Measurements from ENCODE around the gene GNRH2. TPM values are rescaled to one million over a fixed set of nuclear protein-coding genes. Genes with fewer than 3 reads are reported as not detected.
"Not testable (repeated sequence)": the region's sequence is repeated elsewhere in the genome, so short reads cannot be mapped to it uniquely, and the experiment has no call there.

The GNRH2 gene
- total RNA-seq, 4 donors from 2014 or later: not detected

DNA sequence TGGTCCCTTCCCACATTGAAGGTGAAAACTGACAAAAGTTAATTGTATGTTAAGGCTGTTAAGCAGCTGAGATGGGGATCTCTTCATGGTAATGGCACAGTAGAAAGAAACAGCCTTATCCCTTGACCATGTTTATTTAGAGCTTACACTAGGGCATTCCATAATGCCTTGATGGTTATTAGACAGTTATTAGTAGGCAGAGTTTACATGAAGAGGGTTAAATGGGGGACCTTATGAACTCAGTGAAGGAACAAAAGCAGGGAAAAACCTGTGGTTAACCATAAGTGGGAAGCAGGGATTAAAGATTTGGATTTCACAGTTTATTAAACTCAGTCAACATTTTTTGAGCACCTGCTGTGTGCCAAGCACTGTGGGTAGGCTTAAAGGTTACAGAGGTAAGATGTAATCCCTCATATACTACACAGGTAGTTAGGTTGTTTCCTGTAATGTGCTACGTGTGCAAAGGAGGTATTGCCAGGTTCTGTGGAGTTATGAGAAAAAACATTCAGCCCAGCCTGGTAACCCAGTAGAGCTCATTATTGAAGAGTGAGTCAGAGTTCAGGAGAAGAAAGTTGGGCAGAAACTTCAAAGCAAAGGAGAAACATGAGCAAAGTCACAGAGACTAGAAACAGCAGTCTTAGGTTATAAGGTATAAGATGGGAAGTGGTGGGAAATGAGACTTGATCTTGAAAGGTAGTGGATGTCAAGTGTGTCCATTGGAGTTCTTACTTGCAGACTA, 32.3 kb upstream of the GNRH2 start:
- TF ChIP-seq, protein P1, sequence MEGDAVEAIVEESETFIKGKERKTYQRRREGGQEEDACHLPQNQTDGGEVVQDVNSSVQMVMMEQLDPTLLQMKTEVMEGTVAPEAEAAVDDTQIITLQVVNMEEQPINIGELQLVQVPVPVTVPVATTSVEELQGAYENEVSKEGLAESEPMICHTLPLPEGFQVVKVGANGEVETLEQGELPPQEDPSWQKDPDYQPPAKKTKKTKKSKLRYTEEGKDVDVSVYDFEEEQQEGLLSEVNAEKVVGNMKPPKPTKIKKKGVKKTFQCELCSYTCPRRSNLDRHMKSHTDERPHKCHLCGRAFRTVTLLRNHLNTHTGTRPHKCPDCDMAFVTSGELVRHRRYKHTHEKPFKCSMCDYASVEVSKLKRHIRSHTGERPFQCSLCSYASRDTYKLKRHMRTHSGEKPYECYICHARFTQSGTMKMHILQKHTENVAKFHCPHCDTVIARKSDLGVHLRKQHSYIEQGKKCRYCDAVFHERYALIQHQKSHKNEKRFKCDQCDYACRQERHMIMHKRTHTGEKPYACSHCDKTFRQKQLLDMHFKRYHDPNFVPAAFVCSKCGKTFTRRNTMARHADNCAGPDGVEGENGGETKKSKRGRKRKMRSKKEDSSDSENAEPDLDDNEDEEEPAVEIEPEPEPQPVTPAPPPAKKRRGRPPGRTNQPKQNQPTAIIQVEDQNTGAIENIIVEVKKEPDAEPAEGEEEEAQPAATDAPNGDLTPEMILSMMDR (IDR thresholded peaks at IDR 0.05): no peak
- TF ChIP-seq POLR2A (IDR thresholded peaks at IDR 0.05; ENCODE audit: low read depth): no peak
- no peak for TF ChIP-seq EP300 (IDR thresholded peaks at IDR 0.05)
- no peak for TF ChIP-seq POLR2AphosphoS5 (IDR thresholded peaks at IDR 0.05)
- H3K9me3 ChIP-seq: no peaks in the 10 kb centered on the region
- peaks cover 28 to 98% (median 57%) of the 10 kb centered on the region in 4 donors for H3K36me3 ChIP-seq
- no peaks in the 10 kb centered on the region for H3K4me1 ChIP-seq
- no peak overlapping the region for H3K27ac ChIP-seq (replicated peaks in 1 of 4)
- WGBS: 88% methylated on average over 1 of the region's 1 CpG
- intact Hi-C loops (cut with DNase I): no loop called here
- no peak for DNase-seq (ENCODE audit: extremely low spot score)
- no peaks in the 10 kb centered on the region for H3K27me3 ChIP-seq
- no peak overlapping the region for H3K4me3 ChIP-seq

DNA sequence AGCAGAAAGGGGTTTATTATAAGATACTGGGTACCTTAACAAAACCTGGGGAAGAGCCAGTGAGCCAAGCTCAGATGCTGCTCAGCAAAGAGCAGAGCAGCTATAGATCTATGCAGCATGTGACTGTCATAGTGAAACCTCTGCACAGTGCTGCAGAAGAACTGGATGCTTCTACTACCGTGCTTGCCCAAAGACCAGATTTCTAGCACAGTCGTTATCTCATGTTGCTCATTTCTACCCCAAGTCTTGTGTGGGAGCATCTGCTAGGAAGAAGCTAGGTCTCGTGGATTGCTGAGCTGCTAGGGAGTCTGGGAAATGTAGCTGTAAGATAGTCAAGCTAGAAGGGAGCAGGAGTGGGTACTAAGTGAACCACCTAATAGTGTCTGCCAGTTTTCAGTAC, 31.7 kb upstream of the GNRH2 start:
- no peaks in the 10 kb centered on the region for H3K27me3 ChIP-seq
- intact Hi-C loops (cut with DNase I): no loop called here
- WGBS: 91% methylated on average over 3 of the region's 3 CpGs
- H3K36me3 ChIP-seq: peaks cover 27 to 98% (median 56%) of the 10 kb centered on the region in 4 donors
- TF ChIP-seq, protein P1 (IDR thresholded peaks at IDR 0.05): no peak
- TF ChIP-seq POLR2AphosphoS5 (IDR thresholded peaks at IDR 0.05) (no peak), EP300 (IDR thresholded peaks at IDR 0.05) (no peak), POLR2A (IDR thresholded peaks at IDR 0.05; ENCODE audit: low read depth) (no peak)
- no peak for DNase-seq (ENCODE audit: extremely low spot score)
- no peak overlapping the region for H3K4me3 ChIP-seq
- no peaks in the 10 kb centered on the region for H3K9me3 ChIP-seq
- H3K27ac ChIP-seq (replicated peaks in 1 of 4): no peak overlapping the region
- H3K4me1 ChIP-seq: no peaks in the 10 kb centered on the region

DNA sequence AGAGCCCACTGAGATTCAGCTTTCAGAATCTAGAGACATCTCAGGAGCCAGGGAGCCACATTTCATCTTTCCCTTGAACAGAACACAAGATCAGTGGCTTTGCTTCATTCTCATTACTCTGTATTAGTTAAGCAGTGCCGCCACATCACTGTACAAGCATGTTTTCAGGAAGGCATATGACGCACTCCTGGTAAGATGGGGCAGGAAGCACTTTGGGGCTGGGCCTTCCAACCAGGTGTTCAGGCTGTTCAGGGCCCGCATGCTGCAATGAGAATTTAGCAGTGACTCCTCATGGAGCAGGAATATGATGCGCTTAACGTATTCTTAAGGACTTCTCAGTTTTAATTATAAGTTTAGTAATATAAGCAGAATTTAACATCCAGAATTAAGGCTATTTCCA, 29.7 kb upstream of the GNRH2 start:
- TF ChIP-seq POLR2AphosphoS5 (IDR thresholded peaks at IDR 0.05): no peak

DNA sequence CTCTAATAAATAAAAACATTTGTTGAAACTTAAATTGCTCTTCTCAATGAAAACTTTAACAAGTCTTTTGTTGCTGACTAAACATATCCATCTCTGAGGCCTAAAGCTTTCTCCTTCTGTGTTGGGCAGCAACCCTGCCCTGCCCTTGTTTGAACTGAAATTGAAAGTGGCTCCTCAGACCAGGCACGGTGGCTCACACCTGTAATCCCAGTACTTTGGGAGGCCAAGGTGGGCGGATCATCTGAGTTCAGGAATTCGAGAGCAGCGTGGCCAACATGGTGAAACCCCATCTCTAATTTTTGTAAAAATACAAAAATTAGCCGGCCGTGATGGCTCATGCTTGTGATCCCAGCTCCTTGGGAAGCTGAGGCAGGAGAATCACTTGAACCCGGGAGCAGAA, 29.2 kb upstream of the GNRH2 start:
- WGBS: over 99% methylated on average over 7 of the region's 7 CpGs
- DNase-seq (ENCODE audit: extremely low spot score): no peak
- intact Hi-C loops (cut with DNase I): no loop called here
- no peak overlapping the region for H3K4me3 ChIP-seq
- H3K36me3 ChIP-seq: peaks cover 22 to 87% (median 47%) of the 10 kb centered on the region in 4 donors
- no peak for TF ChIP-seq POLR2AphosphoS5 (IDR thresholded peaks at IDR 0.05)
- no peaks in the 10 kb centered on the region for H3K4me1 ChIP-seq
- H3K27ac ChIP-seq (replicated peaks in 1 of 4): no peak overlapping the region
- H3K9me3 ChIP-seq: no peaks in the 10 kb centered on the region
- no peaks in the 10 kb centered on the region for H3K27me3 ChIP-seq

More for the DNA sequence above, 29.7 kb upstream of the GNRH2 start:
- H3K27me3 ChIP-seq: no peaks in the 10 kb centered on the region
- H3K9me3 ChIP-seq: no peaks in the 10 kb centered on the region
- H3K4me3 ChIP-seq: no peak overlapping the region
- H3K36me3 ChIP-seq: peaks cover 22 to 91% (median 49%) of the 10 kb centered on the region in 4 donors
- intact Hi-C loops (cut with DNase I): no loop called here
- WGBS: 99% methylated on average over 5 of the region's 5 CpGs
- no peak overlapping the region for H3K27ac ChIP-seq (replicated peaks in 1 of 4)
- no peaks in the 10 kb centered on the region for H3K4me1 ChIP-seq
- DNase-seq (ENCODE audit: extremely low spot score): no peak

DNA sequence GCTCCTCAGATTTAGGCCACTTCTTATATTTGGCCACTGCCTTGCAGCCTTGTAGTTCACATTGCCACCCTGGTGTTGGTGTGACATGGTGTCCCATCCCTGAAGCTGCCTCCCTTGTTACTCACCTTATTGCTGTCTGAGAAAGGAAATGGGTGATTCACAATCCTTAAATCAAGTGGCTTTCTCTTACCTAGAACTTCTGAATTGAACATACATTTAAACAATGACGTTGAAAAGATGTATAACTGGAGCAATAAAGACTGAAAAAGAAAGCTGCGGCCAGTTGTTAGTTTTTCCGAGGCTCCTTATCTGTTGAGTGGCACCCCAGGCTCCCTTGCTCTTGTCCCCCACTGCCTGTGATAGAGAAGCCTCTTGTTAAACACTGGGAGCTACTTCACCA, 28.8 kb upstream of the GNRH2 start:
- no peak overlapping the region for H3K27ac ChIP-seq (replicated peaks in 1 of 4)
- intact Hi-C loops (cut with DNase I): no loop called here
- H3K4me1 ChIP-seq: no peaks in the 10 kb centered on the region
- DNase-seq (ENCODE audit: extremely low spot score): no peak
- no peaks in the 10 kb centered on the region for H3K27me3 ChIP-seq
- peaks cover 21 to 82% (median 44%) of the 10 kb centered on the region in 4 donors for H3K36me3 ChIP-seq
- no peak overlapping the region for H3K4me3 ChIP-seq
- H3K9me3 ChIP-seq: no peaks in the 10 kb centered on the region
- TF ChIP-seq POLR2A (IDR thresholded peaks at IDR 0.05; ENCODE audit: low read depth) (no peak), POLR2AphosphoS5 (IDR thresholded peaks at IDR 0.05) (no peak), EP300 (IDR thresholded peaks at IDR 0.05) (no peak)
- TF ChIP-seq, protein P1 (IDR thresholded peaks at IDR 0.05): no peak
- 95% methylated on average over 3 of the region's 3 CpGs for WGBS

DNA sequence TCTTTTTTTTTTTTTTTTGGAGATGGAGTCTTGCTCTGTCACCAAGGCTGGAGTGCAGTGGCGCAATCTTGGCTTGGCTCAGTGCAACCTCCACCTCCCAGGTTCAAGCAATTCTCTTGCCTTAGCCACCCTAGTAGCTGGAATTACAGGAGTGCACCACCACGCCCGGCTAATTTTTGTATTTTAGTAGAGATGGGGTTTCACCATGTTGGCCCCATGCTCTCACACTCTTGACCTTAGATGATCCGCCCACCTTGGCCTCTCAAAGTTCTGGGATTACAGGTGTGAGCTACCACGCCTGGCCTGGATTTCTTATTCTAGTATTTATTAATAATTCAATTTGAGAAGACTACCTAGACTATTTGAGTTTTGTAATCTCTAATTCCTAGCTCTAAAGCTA, 28.1 kb upstream of the GNRH2 start:
- H3K36me3 ChIP-seq: peaks cover 16 to 80% (median 44%) of the 10 kb centered on the region in 4 donors

More for the DNA sequence above, 28.1 kb upstream of the GNRH2 start:
- H3K4me3 ChIP-seq; H3K27me3 ChIP-seq; DNase-seq (ENCODE audit: extremely low spot score); intact Hi-C loops (cut with DNase I); H3K9me3 ChIP-seq; H3K27ac ChIP-seq (replicated peaks in 1 of 4); H3K4me1 ChIP-seq: not testable (repeated sequence)
- 95% methylated on average over 5 of the region's 5 CpGs for WGBS

Data from esophagus muscularis mucosa (tissue), 4 donors.